IMR-90 (cell line): ENCODE data around the gene PLB1. TPM values are rescaled to one million over a fixed set of nuclear protein-coding genes. Genes with fewer than 3 reads are reported as not detected.

ENCODE experiments used
- ATAC-seq: fragments of 200-7000 bp; cut with Tn5 transposase; 2 replicates; pipeline ENCODE4 v1.9.1; 2020; ENCODE audit warnings: low read depth, mild to moderate bottlenecking, moderate library complexity
- BruUV-seq: library from RNA; stranded (reverse); fragments of 400-500 nt; replicated peaks from 2 replicates; lab custom pipeline; 2021; lab: Mats Ljungman, UMichigan
- CTCF ChIA-PET: fragments of 300-600 bp; formaldehyde crosslinking; extraction: SDS; loops from one replicate; lab custom pipeline; 2021; ENCODE audit warnings: antibody characterized with exemption; lab: Yijun Ruan, JAX
- POLR2A ChIA-PET: fragments of 300-600 bp; sonication (Branson Sonifier 250); formaldehyde crosslinking; loops from one replicate; lab custom pipeline; 2022; ENCODE audit warnings: antibody characterized with exemption; ENCODE audit not compliant: unreplicated experiment; lab: Charles Lee
- DNase-seq: peaks from one replicate; pipeline ENCODE4 v3.0.0; 2013
- H2AFZ ChIP-seq: replicated peaks from 2 replicates; pipeline ENCODE3; 2013; ENCODE audit warnings: low read length, mild to moderate bottlenecking; ENCODE audit not compliant: poor library complexity
- H2AK5ac ChIP-seq: 2 replicates; pipeline ENCODE4 v1.6.1; 2013; ENCODE audit warnings: low read depth, low read length, inconsistent platforms
- H2AK9ac ChIP-seq: replicated peaks from 2 replicates; pipeline ENCODE3; 2013; ENCODE audit warnings: mild to moderate bottlenecking, low read depth, low read length, moderate library complexity; ENCODE audit not compliant: poor library complexity
- H2BK120ac ChIP-seq: 2 replicates; pipeline ENCODE4 v1.6.1; 2013; ENCODE audit warnings: low read depth, low read length, inconsistent platforms
- H2BK15ac ChIP-seq: 3 replicates; pipeline ENCODE4 v1.6.1; 2013; ENCODE audit warnings: low read depth, low read length, inconsistent platforms
- H2BK20ac ChIP-seq: 2 replicates; pipeline ENCODE4 v1.6.1; 2013; ENCODE audit warnings: low read depth, mild to moderate bottlenecking, inconsistent platforms, low read length, moderate library complexity
- H2BK5ac ChIP-seq: 2 replicates; pipeline ENCODE4 v1.6.1; 2013; ENCODE audit warnings: mild to moderate bottlenecking, low read depth, low read length, inconsistent platforms; ENCODE audit not compliant: poor library complexity, severe bottlenecking
- H3K14ac ChIP-seq: replicated peaks from 2 replicates; pipeline ENCODE4 v1.6.1; 2013; ENCODE audit warnings: low read depth, low read length, inconsistent platforms
- H3K18ac ChIP-seq: 2 replicates; pipeline ENCODE4 v1.6.1; 2013; ENCODE audit warnings: low read depth, low read length, control low read depth
- H3K23ac ChIP-seq: 2 replicates; pipeline ENCODE4 v1.6.1; 2013; ENCODE audit warnings: low read depth, low read length, inconsistent platforms
- H3K27ac ChIP-seq: 2 replicates; pipeline ENCODE4 v1.5.1; 2013; ENCODE audit warnings: mild to moderate bottlenecking, control low read depth, low read length; ENCODE audit not compliant: insufficient read depth
- H3K27me3 ChIP-seq: 2 replicates; pipeline ENCODE4 v1.6.1; 2013; ENCODE audit warnings: low read length; ENCODE audit not compliant: control insufficient read depth, insufficient read depth
- H3K36me3 ChIP-seq: 2 replicates; pipeline ENCODE4 v1.6.1; 2013; ENCODE audit warnings: low read length, mixed read lengths; ENCODE audit not compliant: control insufficient read depth, insufficient read depth
- H3K4ac ChIP-seq: 2 replicates; pipeline ENCODE4 v1.6.1; 2013; ENCODE audit warnings: low read depth, low read length, inconsistent platforms
- H3K4me1 ChIP-seq: 2 replicates; pipeline ENCODE4 v1.6.1; 2013; ENCODE audit warnings: low read length, mixed read lengths; ENCODE audit not compliant: control insufficient read depth, insufficient read depth
- H3K4me2 ChIP-seq: 2 replicates; pipeline ENCODE4 v1.6.1; 2013; ENCODE audit warnings: low read depth, mild to moderate bottlenecking, control low read depth, low read length, moderate library complexity
- H3K4me3 ChIP-seq: 2 replicates; pipeline ENCODE4 v1.5.1; 2013; ENCODE audit warnings: low read depth, mild to moderate bottlenecking, control low read depth, low read length, moderate library complexity; ENCODE audit not compliant: insufficient read depth
- H3K56ac ChIP-seq: 2 replicates; pipeline ENCODE4 v1.6.1; 2013; ENCODE audit warnings: low read length, inconsistent platforms; ENCODE audit not compliant: insufficient read depth; ENCODE audit errors: extremely low read depth
- H3K79me1 ChIP-seq, 2 experiments: 2 replicates each; pipeline ENCODE4 v1.6.1; 2013; ENCODE audit warnings: low read length in 2 of 2, inconsistent platforms in 1 of 2, low read depth in 1 of 2
- H3K9ac ChIP-seq: 2 replicates; pipeline ENCODE4 v1.6.1; 2013; ENCODE audit warnings: low read depth, low read length, control low read depth
- H3K9me1 ChIP-seq: 2 replicates; pipeline ENCODE4 v1.6.1; 2013; ENCODE audit warnings: low read length, inconsistent platforms; ENCODE audit not compliant: insufficient read depth
- H3K9me3 ChIP-seq: 2 replicates; pipeline ENCODE4 v1.6.1; 2013; ENCODE audit warnings: low read length; ENCODE audit not compliant: control insufficient read depth, insufficient read depth
- H4K20me1 ChIP-seq: 2 replicates; pipeline ENCODE4 v1.6.1; 2013; ENCODE audit warnings: low read length, inconsistent platforms; ENCODE audit not compliant: insufficient read depth
- H4K5ac ChIP-seq: 2 replicates; pipeline ENCODE4 v1.6.1; 2013; ENCODE audit warnings: mild to moderate bottlenecking, low read depth, low read length, control low read depth
- H4K8ac ChIP-seq, 2 experiments: 2 replicates each; pipeline ENCODE4 v1.6.1; 2013; ENCODE audit warnings: low read depth in 2 of 2, low read length in 2 of 2, control low read depth in 1 of 2, inconsistent platforms in 1 of 2
- H4K91ac ChIP-seq: 2 replicates; pipeline ENCODE4 v1.6.1; 2013; ENCODE audit warnings: low read depth, low read length, inconsistent platforms; ENCODE audit not compliant: insufficient read depth
- CTCF ChIP-seq: conservative IDR thresholded peaks from 2 replicates; pipeline ENCODE4 v1.5.1; 2012; ENCODE audit warnings: mild to moderate bottlenecking, low read depth, low read length, improper control_type of control experiment
- POLR2A ChIP-seq: IDR thresholded peaks from 2 replicates; pipeline ENCODE4 v1.6.1; 2012; ENCODE audit warnings: mild to moderate bottlenecking, low read depth, low read length
- RAD21 ChIP-seq: IDR thresholded peaks from 2 replicates; pipeline ENCODE4 v1.6.1; 2012; ENCODE audit warnings: low read length, improper control_type of control experiment
- WGBS, 2 experiments: methylation state at CpG; one replicate each; pipeline versions ENCODE4 v1.1.5 to v1.1.7; 2013; ENCODE audit warnings: missing lambda C conversion rate in 2 of 2; ENCODE audit not compliant: insufficient read length in 1 of 2; ENCODE audit errors: extremely low coverage in 2 of 2; 5-methylcytosine and 5-hydroxymethylcytosine counted together
- dilution Hi-C: fragments of 300-500 bp; cut with HindIII; formaldehyde crosslinking; loops from one replicate; pipeline ENCODE4 v1.14.3; 2018; ENCODE audit warnings: low sequenced_read_pairs; ENCODE audit not compliant: unreplicated experiment
- in situ Hi-C: fragments of 300-500 bp; cut with MboI; formaldehyde crosslinking; loops from 3 replicates; pipeline ENCODE4 v1.14.3; 2019; ENCODE audit warnings: low sequenced_read_pairs, inconsistent platforms, mixed read lengths
- intact Hi-C: fragments of 100-400 bp; cut with micrococcal nuclease; formaldehyde crosslinking; loops from 2 replicates; pipeline ENCODE4 v1.10.0; 2022
- polyA plus RNA-seq, 3 experiments: library from polyadenylated mRNA; depleted of rRNA; stranded (reverse); fragments of >200 nt; gene quantifications; 2 replicates each; pipeline ENCODE4 v1.2.3, GENCODE V29; 2012; ENCODE audit warnings: low replicate concordance in 1 of 3
- total RNA-seq: library from RNA; depleted of rRNA; stranded (reverse); fragments of >200 nt; gene quantifications from 2 replicates; pipeline ENCODE4 v1.2.3, GENCODE V29; 2012

Gene PLB1
- total and polyA plus RNA-seq, 2 of the 4 experiments (the other 2 are of a cell fraction): 0.74 to 0.90 TPM

- Histone ChIP-seq H3K9me3 (no peaks in the 10 kb centered on the region), H3K4me3 (no peak overlapping the region), H2BK5ac (peak overlapping the region; percentile 20), H3K27me3 (no peaks in the 10 kb centered on the region), H3K27ac (no peak overlapping the region), H4K8ac (peak overlapping the region in 1 of 2 experiments; percentile 15; a peak in 2 of 4 replicates), H3K18ac (peak overlapping the region; percentile 15; the same call in 1 of the 2 replicates), H2BK15ac (0 out of 3 replicates have a peak overlapping the region, but pooled peaks have one; percentile 31), H3K14ac (0 out of 2 replicates have a peak overlapping the region, but pooled peaks have one; percentile 51), H4K91ac (no peak overlapping the region), H2AK5ac (peak overlapping the region; percentile 30; the same call in 1 of the 2 replicates), H3K9me1 (peaks cover 14% of the 10 kb centered on the region), H4K20me1 (no peaks in the 10 kb centered on the region; the same call in 1 of the 2 replicates), H3K79me1 (peaks cover 0 to 5% of the 10 kb centered on the region in 2 experiments; a peak in 1 of 4 replicates), H3K36me3 (no peaks in the 10 kb centered on the region), H3K23ac (no peak overlapping the region), H4K5ac (peak overlapping the region; percentile 72), H3K4me2 (no peak overlapping the region), H3K4me1 (peaks cover 7% of the 10 kb centered on the region), H3K56ac (no peak overlapping the region), H2BK20ac (no peak overlapping the region), H2BK120ac (peak overlapping the region; percentile 34; the same call in 1 of the 2 replicates), H3K4ac (peak overlapping the region; percentile 69), H3K9ac (no peak overlapping the region), H2AFZ (peak overlapping the region; percentile 38), H2AK9ac (peak overlapping the region; percentile 50)
- WGBS, 2 experiments: 100% methylated on average over 3 of the region's 5 CpGs; no CpG with 5 or more reads in 1 of the 2 experiments
- intact Hi-C loops: no loop called here
- dilution Hi-C loops: no loop called here
- ATAC-seq (peak; percentile 31), DNase-seq (peak; percentile 44)
- in situ Hi-C loops: no loop called here
- no TSS peak for BruUV-seq
- POLR2A ChIA-PET: no interaction called here
- TF ChIP-seq CTCF (peak; percentile 35), POLR2A (no peak), RAD21 (peak; percentile 39)
- CTCF ChIA-PET: no interaction called here
These were observed 111.2 kb downstream of the PLB1 start for GRCh38 chr2:28606986-28607441.
